Thyroid gland (tissue), 4 donors: ENCODE measurements around the gene USP19.

Experiments
- POLR2A ChIP-seq, 2 donors: fragments of 450-650 bp; IDR thresholded peaks; one replicate each; pipeline ENCODE4 v1.6.1; 2017; ENCODE audit warnings: antibody characterized with exemption in 2 of 2, mild to moderate bottlenecking in 2 of 2, moderate library complexity in 1 of 2
- TF ChIP-seq, protein P1 (sequence below), 6 experiments: fragments of 200-600 bp in 3 of 6; fragments of 450-650 bp in 3 of 6; sonication (generic) in 3 of 6; IDR thresholded peaks; one replicate each; pipeline ENCODE4 v1.5.1; 2016 to 2019; ENCODE audit warnings: antibody characterized with exemption in 6 of 6, mild to moderate bottlenecking in 2 of 6, inconsistent platforms in 1 of 6, moderate library complexity in 1 of 6

DNA sequence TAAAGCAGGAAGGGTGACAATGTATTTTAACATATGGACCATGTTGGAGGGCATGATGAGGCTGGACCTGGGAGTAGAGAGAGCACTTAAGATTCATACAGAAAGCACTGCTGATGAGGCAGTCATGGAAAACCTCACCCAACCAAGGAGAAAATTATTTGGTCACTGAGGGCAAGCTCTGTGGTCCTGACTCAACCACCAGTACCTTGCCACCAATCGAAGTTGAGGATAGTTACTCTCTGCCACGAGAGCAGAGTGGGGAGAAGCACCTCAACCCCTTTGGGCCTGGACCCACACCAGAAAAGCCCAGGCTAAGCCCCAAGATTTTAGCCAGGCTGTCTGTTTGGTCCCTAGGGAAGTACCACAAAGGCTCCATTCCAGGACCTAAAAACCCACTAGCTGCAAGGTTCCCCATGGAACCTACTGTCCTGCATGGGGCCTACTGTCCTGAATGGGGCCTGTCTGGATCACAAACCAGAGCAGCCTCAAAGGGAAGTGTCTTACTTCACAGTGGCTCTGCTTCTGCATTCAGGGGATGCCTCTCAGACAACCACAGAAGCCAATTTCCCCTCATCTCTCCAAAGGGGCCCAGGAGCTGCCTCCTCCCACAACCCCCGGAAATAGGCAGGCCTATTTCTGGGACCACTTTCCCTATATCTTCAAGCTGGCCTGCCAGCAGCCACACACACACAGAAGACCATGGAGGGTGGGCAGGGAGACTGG, 41.3 kb upstream of the USP19 start:
- TF ChIP-seq, protein P1, sequence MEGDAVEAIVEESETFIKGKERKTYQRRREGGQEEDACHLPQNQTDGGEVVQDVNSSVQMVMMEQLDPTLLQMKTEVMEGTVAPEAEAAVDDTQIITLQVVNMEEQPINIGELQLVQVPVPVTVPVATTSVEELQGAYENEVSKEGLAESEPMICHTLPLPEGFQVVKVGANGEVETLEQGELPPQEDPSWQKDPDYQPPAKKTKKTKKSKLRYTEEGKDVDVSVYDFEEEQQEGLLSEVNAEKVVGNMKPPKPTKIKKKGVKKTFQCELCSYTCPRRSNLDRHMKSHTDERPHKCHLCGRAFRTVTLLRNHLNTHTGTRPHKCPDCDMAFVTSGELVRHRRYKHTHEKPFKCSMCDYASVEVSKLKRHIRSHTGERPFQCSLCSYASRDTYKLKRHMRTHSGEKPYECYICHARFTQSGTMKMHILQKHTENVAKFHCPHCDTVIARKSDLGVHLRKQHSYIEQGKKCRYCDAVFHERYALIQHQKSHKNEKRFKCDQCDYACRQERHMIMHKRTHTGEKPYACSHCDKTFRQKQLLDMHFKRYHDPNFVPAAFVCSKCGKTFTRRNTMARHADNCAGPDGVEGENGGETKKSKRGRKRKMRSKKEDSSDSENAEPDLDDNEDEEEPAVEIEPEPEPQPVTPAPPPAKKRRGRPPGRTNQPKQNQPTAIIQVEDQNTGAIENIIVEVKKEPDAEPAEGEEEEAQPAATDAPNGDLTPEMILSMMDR (IDR thresholded peaks at IDR 0.05) = no peak
- TF ChIP-seq POLR2A (IDR thresholded peaks at IDR 0.05) = no peak
